IMR-90 (cell line): Measurements from ENCODE around the gene MVP. TPM values are rescaled to one million over a fixed set of nuclear protein-coding genes. Genes with fewer than 3 reads are reported as not detected.

Experiments used
- ATAC-seq: fragments of 200-7000 bp; cut with Tn5 transposase; 2 replicates; pipeline ENCODE4 v1.9.1; 2020; ENCODE audit warnings: low read depth, mild to moderate bottlenecking, moderate library complexity
- BruUV-seq: library from RNA; stranded (reverse); fragments of 400-500 nt; replicated peaks from 2 replicates; lab custom pipeline; 2021; lab: Mats Ljungman, UMichigan
- CTCF ChIA-PET: fragments of 300-600 bp; formaldehyde crosslinking; extraction: SDS; loops from one replicate; lab custom pipeline; 2021; ENCODE audit warnings: antibody characterized with exemption; lab: Yijun Ruan, JAX
- POLR2A ChIA-PET: fragments of 300-600 bp; sonication (Branson Sonifier 250); formaldehyde crosslinking; loops from one replicate; lab custom pipeline; 2022; ENCODE audit warnings: antibody characterized with exemption; ENCODE audit not compliant: unreplicated experiment; lab: Charles Lee
- DNase-seq: peaks from one replicate; pipeline ENCODE4 v3.0.0; 2013
- H2AFZ ChIP-seq: replicated peaks from 2 replicates; pipeline ENCODE3; 2013; ENCODE audit warnings: low read length, mild to moderate bottlenecking; ENCODE audit not compliant: poor library complexity
- H2AK5ac ChIP-seq: 2 replicates; pipeline ENCODE4 v1.6.1; 2013; ENCODE audit warnings: low read depth, low read length, inconsistent platforms
- H2AK9ac ChIP-seq: replicated peaks from 2 replicates; pipeline ENCODE3; 2013; ENCODE audit warnings: mild to moderate bottlenecking, low read depth, low read length, moderate library complexity; ENCODE audit not compliant: poor library complexity
- H2BK120ac ChIP-seq: 2 replicates; pipeline ENCODE4 v1.6.1; 2013; ENCODE audit warnings: low read depth, low read length, inconsistent platforms
- H2BK15ac ChIP-seq: 3 replicates; pipeline ENCODE4 v1.6.1; 2013; ENCODE audit warnings: low read depth, low read length, inconsistent platforms
- H2BK20ac ChIP-seq: 2 replicates; pipeline ENCODE4 v1.6.1; 2013; ENCODE audit warnings: low read depth, mild to moderate bottlenecking, inconsistent platforms, low read length, moderate library complexity
- H2BK5ac ChIP-seq: 2 replicates; pipeline ENCODE4 v1.6.1; 2013; ENCODE audit warnings: mild to moderate bottlenecking, low read depth, low read length, inconsistent platforms; ENCODE audit not compliant: poor library complexity, severe bottlenecking
- H3K14ac ChIP-seq: replicated peaks from 2 replicates; pipeline ENCODE4 v1.6.1; 2013; ENCODE audit warnings: low read depth, low read length, inconsistent platforms
- H3K18ac ChIP-seq: 2 replicates; pipeline ENCODE4 v1.6.1; 2013; ENCODE audit warnings: low read depth, low read length, control low read depth
- H3K23ac ChIP-seq: 2 replicates; pipeline ENCODE4 v1.6.1; 2013; ENCODE audit warnings: low read depth, low read length, inconsistent platforms
- H3K27ac ChIP-seq: 2 replicates; pipeline ENCODE4 v1.5.1; 2013; ENCODE audit warnings: mild to moderate bottlenecking, control low read depth, low read length; ENCODE audit not compliant: insufficient read depth
- H3K27me3 ChIP-seq: 2 replicates; pipeline ENCODE4 v1.6.1; 2013; ENCODE audit warnings: low read length; ENCODE audit not compliant: control insufficient read depth, insufficient read depth
- H3K36me3 ChIP-seq: 2 replicates; pipeline ENCODE4 v1.6.1; 2013; ENCODE audit warnings: low read length, mixed read lengths; ENCODE audit not compliant: control insufficient read depth, insufficient read depth
- H3K4ac ChIP-seq: 2 replicates; pipeline ENCODE4 v1.6.1; 2013; ENCODE audit warnings: low read depth, low read length, inconsistent platforms
- H3K4me1 ChIP-seq: 2 replicates; pipeline ENCODE4 v1.6.1; 2013; ENCODE audit warnings: low read length, mixed read lengths; ENCODE audit not compliant: control insufficient read depth, insufficient read depth
- H3K4me2 ChIP-seq: 2 replicates; pipeline ENCODE4 v1.6.1; 2013; ENCODE audit warnings: low read depth, mild to moderate bottlenecking, control low read depth, low read length, moderate library complexity
- H3K4me3 ChIP-seq: 2 replicates; pipeline ENCODE4 v1.5.1; 2013; ENCODE audit warnings: low read depth, mild to moderate bottlenecking, control low read depth, low read length, moderate library complexity; ENCODE audit not compliant: insufficient read depth
- H3K56ac ChIP-seq: 2 replicates; pipeline ENCODE4 v1.6.1; 2013; ENCODE audit warnings: low read length, inconsistent platforms; ENCODE audit not compliant: insufficient read depth; ENCODE audit errors: extremely low read depth
- H3K79me1 ChIP-seq, 2 experiments: 2 replicates each; pipeline ENCODE4 v1.6.1; 2013; ENCODE audit warnings: low read length in 2 of 2, inconsistent platforms in 1 of 2, low read depth in 1 of 2
- H3K9ac ChIP-seq: 2 replicates; pipeline ENCODE4 v1.6.1; 2013; ENCODE audit warnings: low read depth, low read length, control low read depth
- H3K9me1 ChIP-seq: 2 replicates; pipeline ENCODE4 v1.6.1; 2013; ENCODE audit warnings: low read length, inconsistent platforms; ENCODE audit not compliant: insufficient read depth
- H3K9me3 ChIP-seq: 2 replicates; pipeline ENCODE4 v1.6.1; 2013; ENCODE audit warnings: low read length; ENCODE audit not compliant: control insufficient read depth, insufficient read depth
- H4K20me1 ChIP-seq: 2 replicates; pipeline ENCODE4 v1.6.1; 2013; ENCODE audit warnings: low read length, inconsistent platforms; ENCODE audit not compliant: insufficient read depth
- H4K5ac ChIP-seq: 2 replicates; pipeline ENCODE4 v1.6.1; 2013; ENCODE audit warnings: mild to moderate bottlenecking, low read depth, low read length, control low read depth
- H4K8ac ChIP-seq, 2 experiments: 2 replicates each; pipeline ENCODE4 v1.6.1; 2013; ENCODE audit warnings: low read depth in 2 of 2, low read length in 2 of 2, control low read depth in 1 of 2, inconsistent platforms in 1 of 2
- H4K91ac ChIP-seq: 2 replicates; pipeline ENCODE4 v1.6.1; 2013; ENCODE audit warnings: low read depth, low read length, inconsistent platforms; ENCODE audit not compliant: insufficient read depth
- CEBPB ChIP-seq: IDR thresholded peaks from 2 replicates; pipeline ENCODE4 v1.6.1; 2012; ENCODE audit warnings: low read depth, low read length, improper control_type of control experiment
- ELK1 ChIP-seq: fragments of 150-350 bp; IDR thresholded peaks from 2 replicates; pipeline ENCODE4 v1.6.1; 2016; ENCODE audit warnings: low read depth, mild to moderate bottlenecking, low read length, moderate library complexity, borderline replicate concordance
- POLR2A ChIP-seq: IDR thresholded peaks from 2 replicates; pipeline ENCODE4 v1.6.1; 2012; ENCODE audit warnings: mild to moderate bottlenecking, low read depth, low read length
- WGBS, 2 experiments: methylation state at CpG; one replicate each; pipeline versions ENCODE4 v1.1.5 to v1.1.7; 2013; ENCODE audit warnings: missing lambda C conversion rate in 2 of 2; ENCODE audit not compliant: insufficient read length in 1 of 2; ENCODE audit errors: extremely low coverage in 2 of 2; 5-methylcytosine and 5-hydroxymethylcytosine counted together
- dilution Hi-C: fragments of 300-500 bp; cut with HindIII; formaldehyde crosslinking; loops from one replicate; pipeline ENCODE4 v1.14.3; 2018; ENCODE audit warnings: low sequenced_read_pairs; ENCODE audit not compliant: unreplicated experiment
- in situ Hi-C: fragments of 300-500 bp; cut with MboI; formaldehyde crosslinking; loops from 3 replicates; pipeline ENCODE4 v1.14.3; 2019; ENCODE audit warnings: low sequenced_read_pairs, inconsistent platforms, mixed read lengths
- intact Hi-C: fragments of 100-400 bp; cut with micrococcal nuclease; formaldehyde crosslinking; loops from 2 replicates; pipeline ENCODE4 v1.10.0; 2022
- polyA plus RNA-seq, 3 experiments: library from polyadenylated mRNA; depleted of rRNA; stranded (reverse); fragments of >200 nt; gene quantifications; 2 replicates each; pipeline ENCODE4 v1.2.3, GENCODE V29; 2012; ENCODE audit warnings: low replicate concordance in 1 of 3
- total RNA-seq: library from RNA; depleted of rRNA; stranded (reverse); fragments of >200 nt; gene quantifications from 2 replicates; pipeline ENCODE4 v1.2.3, GENCODE V29; 2012

MVP gene
- total and polyA plus RNA-seq, 2 of the 4 experiments (the other 2 are of a cell fraction): 204 to 319 TPM

GRCh38 chr16:29834079-29834478 is 13.8 kb downstream of the MVP start:
- in situ Hi-C loops: no loop called here

More at GRCh38 chr16:29834079-29834478, 13.8 kb downstream of the MVP start:
- CTCF ChIA-PET: no interaction called here
- H2AK5ac ChIP-seq: no peak overlapping the region
- no peak overlapping the region for H3K4ac ChIP-seq
- no peak overlapping the region for H3K18ac ChIP-seq
- H3K9me1 ChIP-seq: peaks cover 12% of the 10 kb centered on the region
- WGBS, 2 experiments: 100% methylated on average over 1 of the region's 5 CpGs; no CpG with 5 or more reads in 1 of the 2 experiments
- H3K4me1 ChIP-seq: peaks cover 3% of the 10 kb centered on the region
- intact Hi-C loops (no loop called here), dilution Hi-C loops (no loop called here)
- no peaks in the 10 kb centered on the region for H3K9me3 ChIP-seq
- no peak overlapping the region for H3K23ac ChIP-seq
- no peak overlapping the region for H3K9ac ChIP-seq
- peaks cover 26 to 64% of the 10 kb centered on the region in 2 experiments for H3K79me1 ChIP-seq
- peaks cover 63% of the 10 kb centered on the region for H3K36me3 ChIP-seq
- H3K14ac ChIP-seq: no peak overlapping the region
- ATAC-seq (no peak), DNase-seq (no peak)
- H4K91ac ChIP-seq: no peak overlapping the region
- no peak overlapping the region for H3K4me2 ChIP-seq
- TF ChIP-seq POLR2A (no peak), CEBPB (no peak), ELK1 (no peak)
- no peak overlapping the region for H2BK20ac ChIP-seq
- H2BK15ac ChIP-seq: no peak overlapping the region
- H4K20me1 ChIP-seq: peaks cover 18% of the 10 kb centered on the region; the same call in 1 of the 2 replicates
- H3K27ac ChIP-seq: no peak overlapping the region
- no peaks in the 10 kb centered on the region for H3K27me3 ChIP-seq
- no peak overlapping the region for H2BK120ac ChIP-seq
- no peak overlapping the region for H4K5ac ChIP-seq
- H2AK9ac ChIP-seq: no peak overlapping the region
- POLR2A ChIA-PET: no interaction called here
- no TSS peak for BruUV-seq
- H3K4me3 ChIP-seq: no peak overlapping the region
- no peak overlapping the region for H2AFZ ChIP-seq
- H3K56ac ChIP-seq: no peak overlapping the region
- no peak overlapping the region for H4K8ac ChIP-seq
- H2BK5ac ChIP-seq: no peak overlapping the region
